Neutrophil (primary cell): ENCODE results near the gene DOK6.

ENCODE experiments used
- H3K27ac ChIP-seq: fragments of 200-600 bp; sonication (generic); 2 replicates; pipeline ENCODE4 v1.5.1; 2016; ENCODE audit warnings: mild to moderate bottlenecking, moderate library complexity
- H3K27me3 ChIP-seq: fragments of 200-600 bp; sonication (generic); 2 replicates; pipeline ENCODE4 v1.6.0; 2016; ENCODE audit warnings: mild to moderate bottlenecking
- H3K36me3 ChIP-seq: fragments of 200-600 bp; sonication (generic); 2 replicates; pipeline ENCODE4 v1.5.1; 2017
- H3K4me1 ChIP-seq, 2 experiments: fragments of 200-600 bp in 1 of 2; sonication (generic) in 1 of 2; 1 replicate in 1 of 2; 2 replicates in 1 of 2; pipeline versions ENCODE4 v1.5.1 to v1.6.1; 2013 to 2016; ENCODE audit warnings: low read depth in 1 of 2, low read length in 1 of 2, mild to moderate bottlenecking in 1 of 2, moderate library complexity in 1 of 2; ENCODE audit not compliant: control insufficient read depth in 1 of 2, insufficient read depth in 1 of 2
- H3K4me3 ChIP-seq, 2 experiments: fragments of 200-600 bp in 1 of 2; sonication (generic) in 1 of 2; 1 replicate in 1 of 2; 2 replicates in 1 of 2; pipeline ENCODE4 v1.5.1; 2013 to 2016; ENCODE audit warnings: low read depth in 1 of 2, low read length in 1 of 2, mild to moderate bottlenecking in 1 of 2, moderate library complexity in 1 of 2
- H3K9me3 ChIP-seq: fragments of 200-600 bp; sonication (generic); 2 replicates; pipeline ENCODE4 v1.5.1; 2016
- CTCF ChIP-seq: fragments of 200-600 bp; sonication (generic); IDR thresholded peaks from 2 replicates; pipeline ENCODE4 v1.5.1; 2016; ENCODE audit warnings: antibody characterized with exemption

Gene DOK6

GRCh38 chr18:69612242-69612641 lies 211.6 kb downstream of the DOK6 start:
- no peaks in the 10 kb centered on the region for H3K27me3 ChIP-seq
- H3K9me3 ChIP-seq: no peaks in the 10 kb centered on the region
- no peak for TF ChIP-seq CTCF
- no peak overlapping the region for H3K4me3 ChIP-seq
- no peak overlapping the region for H3K27ac ChIP-seq
- no peaks in the 10 kb centered on the region for H3K36me3 ChIP-seq
- H3K4me1 ChIP-seq: no peaks in the 10 kb centered on the region

- Histone ChIP-seq H3K4me1 (no peaks in the 10 kb centered on the region), H3K27ac (no peak overlapping the region), H3K9me3 (no peaks in the 10 kb centered on the region), H3K27me3 (no peaks in the 10 kb centered on the region), H3K4me3 (no peak overlapping the region), H3K36me3 (no peaks in the 10 kb centered on the region)
- no peak for TF ChIP-seq CTCF
Observed at GRCh38 chr18:69616114-69616513, 215.4 kb downstream of the DOK6 start.

GRCh38 chr18:69617408-69617807 lies 216.7 kb downstream of the DOK6 start:
- Histone ChIP-seq H3K27me3 (no peaks in the 10 kb centered on the region), H3K4me3 (no peak overlapping the region), H3K36me3 (no peaks in the 10 kb centered on the region), H3K4me1 (no peaks in the 10 kb centered on the region), H3K9me3 (no peaks in the 10 kb centered on the region), H3K27ac (no peak overlapping the region)
- TF ChIP-seq CTCF: no peak

- TF ChIP-seq CTCF: no peak
- H3K36me3 ChIP-seq: no peaks in the 10 kb centered on the region
- H3K4me1 ChIP-seq: no peaks in the 10 kb centered on the region
- H3K27me3 ChIP-seq: no peaks in the 10 kb centered on the region
- H3K9me3 ChIP-seq: no peaks in the 10 kb centered on the region
- no peak overlapping the region for H3K27ac ChIP-seq
- no peak overlapping the region for H3K4me3 ChIP-seq
Observed at GRCh38 chr18:69617888-69618287, 217.2 kb downstream of the DOK6 start.

- no peak for TF ChIP-seq CTCF
- Histone ChIP-seq H3K9me3 (no peaks in the 10 kb centered on the region), H3K36me3 (no peaks in the 10 kb centered on the region), H3K27me3 (no peaks in the 10 kb centered on the region), H3K4me1 (no peaks in the 10 kb centered on the region), H3K27ac (no peak overlapping the region), H3K4me3 (no peak overlapping the region)
Observed at GRCh38 chr18:69622184-69622583, 221.5 kb downstream of the DOK6 start.

GRCh38 chr18:69622961-69623360 lies 222.3 kb downstream of the DOK6 start:
- Histone ChIP-seq H3K36me3 (no peaks in the 10 kb centered on the region), H3K27ac (no peak overlapping the region), H3K27me3 (no peaks in the 10 kb centered on the region), H3K9me3 (no peaks in the 10 kb centered on the region), H3K4me1 (no peaks in the 10 kb centered on the region), H3K4me3 (no peak overlapping the region)
- no peak for TF ChIP-seq CTCF
